NK-92 (cell line): ENCODE data around the gene JMJD1C.
"Not testable (repeated sequence)": the region's sequence is repeated elsewhere in the genome, so short reads cannot be mapped to it uniquely, and the experiment has no call there.

Experiments used
- DNase-seq: peaks from one replicate; lab custom pipeline; 2025; ENCODE audit not compliant: unreplicated experiment; lab: John Stamatoyannopoulos, UW

Gene JMJD1C

DNA sequence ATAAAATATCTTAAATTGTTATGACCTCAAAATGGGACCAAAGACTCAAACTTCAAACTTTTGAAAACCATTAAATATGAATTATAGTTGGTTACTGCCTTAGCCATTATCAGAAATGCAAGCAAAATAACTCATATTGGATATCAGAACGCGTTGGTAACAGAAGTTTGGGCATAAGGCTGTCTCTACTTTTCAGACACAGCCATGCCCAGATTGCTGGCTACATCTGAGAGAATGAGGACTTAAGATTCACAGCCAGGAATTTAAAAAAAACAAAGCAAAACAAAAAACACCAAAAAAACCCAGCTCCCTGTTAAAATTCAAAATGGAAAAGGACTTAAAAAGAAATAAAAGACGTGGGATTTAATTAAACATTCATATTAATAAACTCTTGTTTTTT, 161.6 kb downstream of the JMJD1C start:
- no peak for DNase-seq

DNA sequence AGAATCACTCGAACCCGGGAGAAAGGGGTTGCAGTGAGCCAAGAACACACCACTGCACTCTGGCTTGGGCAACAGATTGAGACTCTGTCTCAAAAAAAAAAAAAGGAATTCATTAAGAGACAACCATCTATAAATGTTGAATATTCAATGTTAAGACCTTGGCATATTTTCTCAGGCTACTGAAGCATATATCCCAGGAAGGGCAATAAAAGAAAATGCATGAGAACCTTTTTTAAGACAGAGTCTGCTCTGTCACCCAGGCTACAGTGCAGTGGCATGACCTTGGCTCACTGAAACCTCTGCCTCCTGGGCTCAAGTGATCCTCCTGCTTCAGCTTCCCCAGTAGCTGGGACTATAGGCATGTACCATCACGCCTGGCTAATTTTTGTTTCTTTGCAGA, 165.0 kb downstream of the JMJD1C start:
- DNase-seq = no peak

DNA sequence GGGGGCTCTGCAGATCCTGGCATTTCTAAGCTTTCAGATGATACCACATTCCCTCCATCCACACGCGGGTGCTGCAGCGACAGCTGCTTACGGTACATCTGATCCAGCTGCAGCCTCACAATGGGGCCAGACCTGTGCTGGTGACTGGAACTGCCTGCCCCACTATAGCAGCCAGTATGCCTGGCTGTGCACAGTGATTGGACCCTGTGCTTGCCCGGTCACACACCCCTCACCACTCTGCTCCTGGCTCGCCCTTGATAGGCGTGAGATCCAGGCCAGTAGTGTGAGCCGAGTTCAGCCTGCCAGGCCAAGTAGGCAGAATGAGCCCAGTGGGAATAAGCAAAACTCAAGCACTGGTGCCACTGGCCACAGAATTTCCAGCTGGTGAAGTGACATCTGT, 167.8 kb downstream of the JMJD1C start:
- DNase-seq = no peak

DNA sequence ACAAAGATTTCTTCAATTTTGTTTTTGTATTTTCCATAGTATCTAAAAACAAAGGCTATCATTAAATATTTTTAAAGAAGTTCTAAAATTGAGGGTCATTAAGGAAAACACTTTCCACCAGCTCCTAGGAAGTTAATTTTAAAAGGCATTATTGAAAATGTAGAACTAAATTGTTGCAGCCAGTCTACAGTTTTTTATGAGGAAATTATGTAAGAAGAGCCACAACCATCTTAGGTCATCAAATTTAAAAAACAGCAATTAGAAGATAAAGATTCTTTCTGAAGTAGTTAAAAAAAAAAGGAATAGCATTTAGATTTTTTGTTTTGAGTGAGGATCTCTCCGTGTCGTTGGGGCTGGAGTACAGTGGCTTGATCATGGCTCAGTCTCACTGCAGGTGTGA, 171.0 kb downstream of the JMJD1C start:
- no peak for DNase-seq

DNA sequence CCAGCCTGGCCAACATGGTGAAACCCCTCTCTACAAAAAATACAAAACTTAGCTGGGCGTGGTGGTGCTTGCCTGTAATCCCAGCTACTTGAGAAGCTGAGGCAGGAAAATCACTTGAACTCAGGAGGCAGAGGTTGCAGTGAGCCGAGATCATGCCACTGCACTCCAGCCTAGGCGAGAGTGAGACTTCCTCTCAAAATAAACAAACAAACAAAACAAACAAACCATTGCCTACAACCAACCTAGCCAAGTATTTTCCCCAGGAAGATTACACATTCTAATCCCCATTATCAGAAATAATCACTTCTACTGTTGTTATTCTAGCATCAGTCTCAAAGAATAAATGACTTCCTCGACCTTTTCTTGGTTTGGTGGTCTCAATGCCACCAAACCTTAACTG, 172.9 kb downstream of the JMJD1C start:
- not testable (repeated sequence) for DNase-seq

DNA sequence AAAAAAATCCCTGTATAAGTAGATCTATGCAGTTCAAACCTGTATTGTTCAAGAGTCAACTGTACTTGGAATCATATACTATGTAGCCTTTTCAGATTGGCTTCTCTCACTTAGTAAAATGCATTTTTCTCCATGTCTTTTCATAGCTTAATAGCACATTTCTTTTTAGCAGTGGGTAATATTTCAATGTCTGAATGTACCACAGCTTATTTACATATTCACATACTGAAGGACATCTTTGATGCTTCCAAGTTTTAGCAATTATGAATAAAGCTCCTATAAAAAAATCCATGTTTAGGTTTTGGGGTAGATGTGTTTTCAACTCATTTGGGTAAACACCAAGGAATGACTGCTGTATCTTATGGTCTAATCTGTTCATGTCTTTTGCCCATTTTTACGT, 177.6 kb downstream of the JMJD1C start:
- no peak for DNase-seq

DNA sequence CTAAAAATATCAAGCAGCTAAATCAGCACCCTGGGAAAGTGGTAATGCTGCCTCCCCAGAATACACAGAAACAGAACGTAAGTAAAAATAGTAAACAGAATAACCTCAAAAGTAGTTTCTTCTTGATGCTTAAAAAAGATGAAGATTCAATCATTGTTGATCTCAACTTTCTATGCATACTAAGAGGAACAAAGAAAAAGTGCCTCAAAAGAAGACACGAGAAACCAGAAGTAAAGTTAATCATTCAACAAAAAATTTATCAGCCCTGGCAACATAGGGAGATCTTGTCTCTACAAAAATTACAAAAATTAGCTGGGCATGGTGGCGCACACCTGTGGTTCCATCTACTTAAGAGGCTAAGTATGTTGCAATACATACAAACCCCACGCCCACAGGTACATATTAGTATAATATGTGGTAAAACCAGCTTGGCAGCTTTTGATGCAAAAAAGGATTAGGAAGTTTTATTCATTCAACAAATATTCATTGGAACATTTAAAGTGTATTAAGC, 179.0 kb downstream of the JMJD1C start:
- DNase-seq = no peak

DNA sequence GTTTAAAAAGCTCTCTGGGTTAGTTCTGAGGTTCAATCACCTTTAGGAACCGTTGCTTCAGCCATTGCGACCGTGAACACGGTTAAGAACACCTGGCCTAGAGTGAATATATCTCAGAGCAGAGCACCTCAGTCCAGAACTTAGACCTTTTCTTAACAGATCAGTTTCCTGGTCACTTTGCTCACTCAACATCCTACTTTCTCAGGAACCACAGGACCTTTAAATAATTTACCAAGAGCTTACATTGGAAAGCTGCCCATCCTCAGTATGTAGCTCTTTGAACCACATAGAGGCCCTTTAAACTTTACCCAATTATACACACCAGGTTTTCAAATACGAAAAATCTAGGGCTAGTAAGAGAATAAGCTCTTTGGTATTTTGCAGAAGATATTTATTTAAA, 179.4 kb downstream of the JMJD1C start:
- DNase-seq = no peak

DNA sequence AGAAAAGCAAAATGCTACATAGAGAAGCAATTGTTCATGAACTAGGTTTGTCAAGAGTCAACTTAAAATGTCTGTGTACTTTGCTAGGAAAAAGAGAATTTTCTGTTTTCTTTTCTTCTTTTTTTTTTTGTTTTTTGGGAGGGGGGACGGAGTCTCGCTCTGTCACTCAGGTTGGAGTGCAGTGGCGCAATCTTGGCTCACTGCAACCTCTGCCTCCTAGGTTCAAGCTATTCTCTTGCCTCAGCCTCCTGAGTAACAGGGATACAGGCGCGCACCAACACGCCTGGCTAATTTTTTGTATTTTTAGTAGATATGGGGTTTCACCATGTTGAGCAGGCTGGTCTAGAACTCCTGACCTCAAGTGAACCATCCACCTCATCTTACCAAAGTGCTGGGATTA, 181.9 kb downstream of the JMJD1C start:
- DNase-seq = not testable (repeated sequence)

DNA sequence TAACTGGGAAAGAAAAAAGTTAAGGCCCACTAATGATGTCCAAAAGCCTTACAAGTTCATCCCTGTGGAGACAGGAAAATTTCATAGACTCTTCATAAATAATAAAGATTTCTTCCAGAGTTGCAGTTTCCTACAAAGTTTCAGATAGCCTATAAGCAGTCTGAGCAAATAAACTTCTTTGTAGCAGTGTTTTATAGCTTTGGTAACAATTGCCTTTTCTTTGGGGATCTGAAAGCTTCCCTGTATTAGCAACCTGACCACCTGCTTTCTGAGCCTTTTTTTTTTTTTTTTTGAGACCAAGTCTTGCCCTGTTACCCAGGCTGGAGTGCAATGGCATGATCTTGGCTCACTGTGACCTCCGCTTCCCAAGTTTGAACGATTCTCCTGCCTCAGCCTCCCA, 182.7 kb downstream of the JMJD1C start:
- no peak for DNase-seq

DNA sequence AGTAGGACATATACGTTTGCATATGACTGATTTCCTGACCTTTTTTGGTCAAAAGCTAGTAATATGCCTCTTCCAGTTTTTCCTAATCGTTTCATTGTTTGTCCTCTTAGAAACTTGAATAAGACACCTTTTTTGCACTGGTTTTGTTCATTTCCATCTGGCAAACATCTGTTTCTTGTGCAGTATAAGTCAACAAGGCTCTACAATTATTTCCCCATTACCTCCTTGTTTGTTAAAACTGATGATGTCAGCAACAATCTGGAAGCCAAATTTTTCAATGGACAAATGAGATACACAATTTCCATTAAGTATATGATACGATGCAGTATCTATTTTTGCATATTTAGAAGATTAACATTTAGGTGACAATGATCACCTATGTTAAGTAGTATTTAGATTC, 183.8 kb downstream of the JMJD1C start:
- no peak for DNase-seq

DNA sequence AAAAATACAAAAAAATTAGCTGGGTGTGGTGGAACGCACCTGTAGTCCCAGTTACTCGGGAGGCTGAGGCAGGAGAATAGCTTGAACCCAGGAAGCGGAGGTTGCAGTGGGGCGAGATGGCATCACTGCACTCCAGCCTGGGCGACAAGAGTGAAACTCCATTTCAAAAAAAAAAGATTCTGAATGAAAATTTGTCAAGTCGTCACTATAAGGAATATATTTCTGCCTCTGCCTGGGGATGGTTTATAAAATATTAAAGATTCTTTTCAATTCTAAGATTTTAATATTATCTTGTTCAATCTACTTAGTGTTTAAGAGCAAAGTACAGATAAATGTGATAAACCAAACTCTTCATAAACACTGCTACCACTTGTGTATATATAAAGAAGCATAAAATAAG, 185.4 kb downstream of the JMJD1C start:
- DNase-seq = no peak

DNA sequence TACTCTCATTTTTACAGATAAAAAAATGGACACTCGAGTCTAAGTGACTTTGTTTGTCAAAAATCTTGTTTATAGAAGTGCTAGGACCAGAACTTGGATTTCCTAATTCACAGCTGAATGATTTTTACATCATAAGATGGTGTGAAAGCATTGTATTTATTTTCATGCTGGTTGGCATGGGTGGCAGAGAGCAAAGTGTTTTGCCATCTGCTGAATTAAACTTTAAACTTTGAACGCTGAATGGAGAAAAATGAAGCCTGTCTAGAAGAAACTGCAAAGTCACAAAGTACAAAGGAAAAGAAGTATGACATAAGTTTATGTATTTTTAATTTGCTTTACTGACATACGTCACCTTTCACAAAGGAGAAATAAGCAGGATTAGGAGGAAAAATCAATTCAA, 190.7 kb downstream of the JMJD1C start:
- DNase-seq = no peak

DNA sequence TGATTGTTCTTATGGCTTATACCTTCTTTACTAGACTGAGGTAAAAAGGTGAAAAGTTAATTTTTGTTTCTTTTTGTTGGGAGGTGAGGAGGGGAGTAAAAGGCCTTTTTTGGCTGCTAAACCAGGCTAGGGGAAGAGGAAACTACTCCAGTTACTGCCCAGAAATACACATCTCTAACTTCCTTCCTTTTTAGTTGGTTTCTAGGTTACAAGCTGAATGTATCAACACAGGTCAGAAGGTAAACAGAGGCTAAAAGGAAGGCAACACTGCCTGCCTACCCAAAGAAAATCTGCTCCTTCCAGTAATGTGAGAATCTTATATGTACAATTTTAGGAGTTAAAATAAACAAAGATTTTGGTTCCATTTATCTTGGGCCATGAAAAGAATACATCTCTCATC, 192.2 kb downstream of the JMJD1C start:
- DNase-seq = no peak

DNA sequence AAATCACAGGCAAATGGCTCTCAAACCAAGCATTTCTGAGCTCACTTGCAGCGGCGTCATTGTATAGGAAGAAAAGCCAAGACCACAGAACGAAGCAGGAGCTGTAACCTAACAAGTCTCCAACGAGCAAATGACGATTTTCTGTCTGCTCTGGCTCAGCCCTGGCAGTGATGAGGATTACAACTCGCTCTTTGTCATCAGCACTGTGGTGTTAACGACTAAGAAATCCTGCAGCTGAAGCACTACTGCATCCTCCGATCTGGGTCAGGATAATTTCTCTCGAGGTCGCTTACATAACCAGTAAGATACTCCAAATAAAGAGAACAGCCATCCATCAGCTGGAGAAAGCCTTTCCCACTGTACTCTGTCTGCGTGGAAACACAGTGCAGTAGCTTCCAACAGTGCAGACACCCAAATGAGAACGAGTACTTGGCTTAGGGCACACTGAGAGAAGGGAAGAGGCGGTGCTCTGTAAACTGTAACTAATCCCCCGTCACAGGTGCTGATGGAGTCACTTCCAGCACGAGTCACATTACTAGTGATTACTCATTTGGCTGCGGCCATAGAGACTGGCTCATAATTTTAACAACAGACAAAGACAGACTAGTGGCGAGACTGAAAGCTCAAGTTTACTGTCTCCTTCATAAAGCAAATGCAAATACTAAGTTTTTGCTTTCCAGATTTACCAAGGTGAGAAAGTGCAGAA, 196.8 kb downstream of the JMJD1C start:
- DNase-seq = peak; percentile 13

DNA sequence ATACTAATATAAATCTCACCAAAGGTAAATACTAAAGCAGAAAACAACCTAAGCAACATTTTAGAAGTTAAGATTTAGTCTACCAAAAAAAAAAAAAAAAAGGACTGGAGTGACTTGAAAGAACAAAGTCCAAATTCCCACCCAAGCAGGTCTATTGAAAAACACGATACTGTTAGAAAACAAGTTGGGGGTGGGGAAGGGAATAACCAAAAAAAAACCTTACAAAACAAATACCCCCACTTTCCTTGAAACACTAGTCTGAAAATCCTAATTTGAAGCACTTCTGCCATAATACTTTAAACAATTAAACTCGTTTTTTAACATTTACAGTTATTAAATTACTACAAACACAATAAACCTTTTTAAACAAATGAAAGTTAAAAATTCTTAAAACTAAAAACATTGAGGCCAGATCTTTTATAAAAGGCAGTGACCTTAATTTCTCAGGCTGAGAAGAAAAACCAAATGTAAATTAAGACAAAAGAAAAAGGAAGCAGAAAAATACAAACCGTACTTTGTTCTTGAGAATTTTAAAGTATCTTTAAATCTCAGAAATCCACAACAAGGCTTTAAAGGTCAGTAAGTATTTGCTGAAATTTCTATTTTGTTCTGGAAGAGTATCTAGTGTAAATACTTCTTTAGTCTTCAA, 197.5 kb downstream of the JMJD1C start:
- DNase-seq = no peak

DNA sequence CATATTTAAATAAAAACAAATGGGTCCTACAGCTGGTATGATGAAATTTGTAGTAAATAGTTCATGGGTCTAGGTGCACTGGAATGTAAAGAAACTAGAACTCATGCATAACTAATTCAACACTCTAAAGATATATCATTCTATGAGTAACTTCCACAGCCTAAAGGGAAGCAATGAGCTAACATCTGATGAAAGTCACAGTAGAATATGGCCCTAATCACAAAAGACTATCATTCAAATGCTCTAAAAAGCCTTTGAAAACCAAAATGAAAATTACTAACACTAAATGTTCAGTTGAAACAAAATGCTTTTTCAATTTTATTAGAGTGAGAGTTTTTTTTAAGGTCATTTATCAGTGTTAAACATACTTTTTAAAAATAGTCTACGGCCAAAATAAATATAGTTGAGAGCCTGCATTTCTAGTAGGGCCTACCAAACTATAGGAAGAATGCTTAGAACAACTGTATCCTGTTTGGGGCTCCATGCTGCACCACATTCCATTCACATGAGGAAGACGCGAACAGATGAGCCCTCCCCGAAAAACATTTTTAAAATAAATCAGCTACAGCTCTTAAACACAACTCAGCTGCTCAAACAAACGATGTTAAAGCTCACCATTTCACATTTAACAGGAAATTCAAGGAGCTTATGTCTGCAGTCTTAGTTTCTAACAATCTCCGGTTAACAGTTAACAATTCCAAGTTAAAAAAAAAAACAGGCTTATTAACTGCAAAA, 198.2 kb downstream of the JMJD1C start:
- DNase-seq = no peak

DNA sequence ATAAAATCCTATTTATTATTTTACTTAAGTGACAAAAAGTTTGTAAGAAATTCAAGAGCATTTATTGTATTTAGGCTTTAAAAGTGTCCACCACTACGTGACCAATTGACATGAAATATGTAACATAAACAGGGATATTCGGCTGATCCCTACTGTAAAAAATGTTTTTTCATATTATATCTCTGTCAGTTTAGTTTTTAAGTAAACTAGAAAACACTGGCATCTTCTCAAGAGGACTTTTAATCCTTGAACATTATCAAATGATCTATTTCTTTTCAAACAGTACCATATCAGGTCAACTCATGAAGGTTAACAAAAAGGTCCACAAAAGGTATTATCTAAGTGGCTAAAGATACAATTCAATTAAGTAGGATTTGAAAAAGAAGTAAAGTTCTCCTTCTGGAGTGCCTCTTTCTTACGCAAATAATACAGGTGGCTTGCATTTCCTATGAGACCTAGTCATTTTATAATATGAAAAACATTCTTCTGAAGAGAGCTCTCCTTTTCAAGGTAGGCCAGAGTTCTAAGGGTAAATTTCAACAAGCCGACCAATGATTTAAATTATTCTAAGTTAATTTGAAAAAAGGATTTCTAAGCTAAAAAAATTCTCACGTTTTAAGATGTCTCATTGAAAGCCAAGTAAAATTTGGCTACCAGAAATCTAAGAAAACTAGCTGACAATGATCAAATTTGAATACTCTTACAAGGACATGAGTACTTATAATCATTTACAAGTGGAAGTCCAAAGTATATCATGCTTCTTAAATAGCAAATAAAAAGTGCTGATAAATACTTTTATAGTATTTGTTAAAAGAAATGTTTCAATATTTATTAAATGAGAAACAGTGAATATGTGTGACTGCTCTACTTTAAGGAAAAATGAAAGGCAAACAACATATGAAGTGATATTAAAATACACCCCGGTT, 199.1 kb downstream of the JMJD1C start:
- no peak for DNase-seq

DNA sequence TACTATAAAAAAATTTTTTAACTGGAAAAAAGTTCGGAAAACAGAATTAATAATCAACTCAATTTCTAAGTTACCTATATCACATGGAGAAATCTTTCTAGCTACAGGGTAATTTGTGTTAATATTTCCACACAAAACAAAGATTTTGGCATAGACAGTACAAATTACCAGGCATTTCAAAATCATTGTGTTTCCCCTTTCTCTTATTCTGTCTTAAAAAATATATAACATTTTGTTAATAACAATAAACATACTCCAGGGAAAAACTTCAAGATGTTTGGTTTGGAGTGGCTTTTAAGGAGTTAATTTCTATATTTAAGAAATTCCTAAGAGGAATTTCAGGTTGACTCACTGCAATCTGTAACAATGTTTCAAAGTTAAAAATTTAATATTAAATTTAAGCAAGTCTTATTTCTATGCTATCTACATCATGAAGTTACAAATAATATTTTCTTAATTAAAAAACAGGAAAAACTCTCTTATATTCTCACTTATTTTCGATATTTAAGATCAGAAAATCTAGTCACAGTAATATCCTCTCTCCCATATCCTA, 200.0 kb downstream of the JMJD1C start:
- no peak for DNase-seq

DNA sequence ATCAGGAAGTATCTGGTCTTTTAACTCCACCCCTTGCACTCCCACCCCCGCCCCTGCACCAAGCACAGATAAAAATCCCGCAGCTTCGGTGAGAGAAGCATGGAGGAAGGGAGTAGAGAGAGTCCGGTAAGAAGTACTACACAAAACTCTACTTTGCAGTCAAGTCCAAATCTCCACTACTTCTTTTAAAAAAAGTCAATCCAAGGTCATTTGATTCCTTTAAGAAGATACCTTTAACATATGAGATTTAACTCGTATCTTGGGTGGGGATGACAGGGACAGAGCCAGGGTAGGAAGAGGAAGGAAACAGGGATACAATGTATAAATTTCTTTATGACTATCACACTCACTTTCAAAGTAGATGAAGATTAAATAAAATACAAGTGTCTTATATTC, 200.6 kb downstream of the JMJD1C start:
- no peak for DNase-seq
